Erythroblast (primary cell): ENCODE measurements around the gene TAGAP.

ENCODE experiments used
- GATA1 ChIP-seq: IDR thresholded peaks from 2 replicates; pipeline ENCODE4 v1.6.1; 2011; ENCODE audit warnings: low read depth, mild to moderate bottlenecking, control low read depth, low read length, moderate library complexity
- POLR2A ChIP-seq: IDR thresholded peaks from 2 replicates; pipeline ENCODE4 v1.6.1; 2011; ENCODE audit warnings: mild to moderate bottlenecking, low read length

DNA sequence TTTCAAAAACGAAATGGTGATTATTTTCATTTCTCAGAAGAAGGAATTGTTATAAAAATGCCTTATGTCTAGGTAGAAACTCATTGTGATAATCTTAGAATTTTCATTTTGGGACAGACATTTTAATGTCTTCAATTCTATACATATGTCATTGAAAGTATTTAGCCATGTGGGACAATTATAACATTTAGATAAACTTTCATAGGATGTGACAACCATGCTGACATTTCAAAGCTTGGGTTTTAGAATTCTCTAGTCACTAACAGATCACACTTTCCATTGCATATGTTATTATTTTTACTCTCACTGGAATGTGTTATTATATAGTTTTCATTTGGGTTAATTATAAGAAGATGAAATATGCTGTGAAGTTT is 4.9 kb downstream of the TAGAP start:
- no peak for TF ChIP-seq POLR2A
- TF ChIP-seq GATA1, result no peak
